ENCODE results near the gene MAP2K3.
"Not testable (repeated sequence)": the region's sequence is repeated elsewhere in the genome, so short reads cannot be mapped to it uniquely, and the experiment has no call there.

MAP2K3 gene

GRCh38 chr17:21310061-21310765, 25.7 kb downstream of the MAP2K3 start:
- DNase-seq (ENCODE audit: low spot score): not testable (repeated sequence)

DNA sequence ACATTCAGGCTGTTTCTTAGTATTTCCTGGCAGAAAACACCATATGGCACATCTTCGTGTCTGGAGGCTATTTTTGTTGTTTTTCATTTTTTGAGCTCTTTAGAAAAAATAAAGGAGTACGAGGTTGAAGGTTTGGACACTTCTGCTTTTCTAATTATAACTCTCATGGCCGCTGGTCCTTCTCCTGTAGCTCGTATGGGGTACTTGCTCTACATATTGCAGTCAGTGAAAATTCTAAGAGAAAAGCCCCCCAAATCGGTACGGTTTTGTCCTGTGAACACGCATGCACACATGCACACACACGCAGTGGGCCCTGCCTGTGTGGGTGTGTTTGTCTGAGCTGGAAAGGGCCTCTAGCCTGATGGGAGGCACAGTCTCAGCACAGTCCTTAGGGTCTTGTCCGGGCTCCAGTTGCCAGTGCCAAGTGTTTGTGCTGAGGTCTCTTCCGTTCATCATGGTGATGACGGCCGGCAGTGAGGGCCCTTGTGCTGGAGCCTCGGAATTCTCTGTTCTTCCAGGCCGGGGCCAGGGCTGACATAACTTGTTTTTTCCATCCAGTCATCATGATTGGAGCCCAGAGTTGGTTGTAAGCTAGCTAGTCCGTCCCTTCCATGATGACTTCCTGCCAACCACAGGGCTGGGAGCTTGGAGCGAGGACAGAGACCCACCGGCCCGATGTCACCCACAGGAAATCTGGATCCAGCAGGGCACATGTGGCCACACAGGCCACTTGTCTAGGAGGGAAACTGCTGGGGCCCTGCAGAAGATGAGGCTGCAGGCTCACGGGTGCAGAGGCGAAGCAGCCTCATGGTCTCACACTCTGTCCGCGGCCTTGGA, 26.5 kb downstream of the MAP2K3 start:
- not testable (repeated sequence) for DNase-seq (ENCODE audit: low spot score)

GRCh38 chr17:21313320-21313719, 28.8 kb downstream of the MAP2K3 start:
- DNase-seq (ENCODE audit: low spot score): no peak

GRCh38 chr17:21313761-21314160, 29.2 kb downstream of the MAP2K3 start:
- DNase-seq (ENCODE audit: low spot score): not testable (repeated sequence)

GRCh38 chr17:21314261-21314664, 29.8 kb downstream of the MAP2K3 start:
- DNase-seq (ENCODE audit: low spot score): not testable (repeated sequence)

DNA sequence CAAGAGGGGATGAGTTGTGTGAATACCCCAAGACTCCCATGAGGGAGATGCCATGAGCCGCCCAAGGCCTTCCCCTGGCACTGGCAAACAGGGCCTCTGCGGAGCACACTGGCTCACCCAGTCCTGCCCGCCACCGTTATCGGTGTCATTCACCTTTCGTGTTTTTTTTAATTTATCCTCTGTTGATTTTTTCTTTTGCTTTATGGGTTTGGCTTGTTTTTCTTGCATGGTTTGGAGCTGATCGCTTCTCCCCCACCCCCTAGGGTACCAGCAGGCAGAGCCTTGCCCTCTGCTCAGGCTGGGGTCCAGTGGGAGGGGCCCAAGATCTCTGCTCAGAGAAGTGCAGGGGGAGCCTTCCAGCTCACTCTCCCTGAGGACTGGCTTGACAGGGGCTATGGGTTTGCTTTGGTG, 30.2 kb downstream of the MAP2K3 start:
- DNase-seq (ENCODE audit: low spot score): not testable (repeated sequence)

- DNase-seq (ENCODE audit: low spot score): not testable (repeated sequence)
These were observed 30.9 kb downstream of the MAP2K3 start for GRCh38 chr17:21315246-21316000.

GRCh38 chr17:21316212-21316886, 31.8 kb downstream of the MAP2K3 start:
- not testable (repeated sequence) for DNase-seq (ENCODE audit: low spot score)

GRCh38 chr17:21316887-21317500, 32.5 kb downstream of the MAP2K3 start:
- not testable (repeated sequence) for DNase-seq (ENCODE audit: low spot score)

DNA sequence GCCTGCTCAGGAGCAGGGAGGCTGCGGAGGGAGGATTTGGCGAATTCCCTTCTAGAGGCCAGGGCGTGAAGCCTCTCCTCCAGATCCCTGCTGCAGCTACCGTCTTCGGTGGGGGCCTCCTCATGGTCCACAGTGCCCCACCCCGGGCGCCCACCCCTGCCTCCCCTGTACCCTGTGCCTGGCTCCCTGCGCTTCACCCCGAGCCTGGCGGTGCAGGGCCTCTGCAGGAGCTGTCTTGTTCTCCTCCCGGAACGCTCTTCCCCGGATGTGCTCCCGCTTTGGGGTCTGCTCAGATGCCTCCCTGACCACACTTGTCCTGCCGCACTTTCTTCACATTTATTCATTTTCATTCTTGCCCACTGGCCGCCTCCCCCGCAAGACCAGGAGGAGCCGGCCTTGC, 33.3 kb downstream of the MAP2K3 start:
- DNase-seq (ENCODE audit: low spot score): not testable (repeated sequence)

DNA sequence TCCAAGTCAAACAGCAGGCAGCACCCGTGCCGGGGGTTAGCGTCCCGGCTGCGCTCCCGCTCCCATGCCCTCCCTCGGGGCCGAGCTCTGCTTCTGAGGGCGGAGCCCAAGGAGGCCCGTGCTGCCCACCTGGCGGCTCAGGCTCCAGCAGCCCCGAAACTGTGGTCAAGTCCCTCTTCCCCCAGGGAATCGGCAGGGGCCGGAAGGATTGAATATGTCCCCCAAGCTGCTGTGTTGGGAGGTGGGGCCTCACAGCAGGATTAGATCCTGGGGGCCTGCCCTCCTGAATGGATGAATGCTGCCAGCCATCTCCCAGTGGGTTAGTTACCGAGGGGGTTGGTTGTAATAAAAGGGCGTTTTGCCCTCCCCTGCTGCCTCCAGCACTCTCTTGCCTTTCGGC, 33.9 kb downstream of the MAP2K3 start:
- no peak for DNase-seq (ENCODE audit: low spot score)

DNA sequence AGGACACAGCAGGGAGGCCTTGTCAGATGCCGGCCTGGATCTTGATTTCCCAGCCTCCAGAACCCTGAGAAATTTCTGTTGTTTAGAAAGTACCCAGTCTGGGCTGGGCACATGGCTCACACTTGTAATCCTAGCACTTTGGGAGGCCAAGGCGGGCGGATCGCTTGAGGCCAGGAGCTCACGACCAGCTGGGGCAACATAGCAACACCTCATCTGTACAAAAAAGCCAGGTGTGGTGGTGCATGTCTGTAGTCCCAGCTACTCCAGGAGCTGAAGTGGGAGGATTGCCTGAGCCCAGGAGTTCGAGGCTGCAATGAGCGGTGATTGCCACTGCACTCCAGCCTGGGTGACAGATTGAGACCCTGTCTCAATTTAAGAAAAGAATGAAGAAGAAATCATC, 34.3 kb downstream of the MAP2K3 start:
- not testable (repeated sequence) for DNase-seq (ENCODE audit: low spot score)

DNA sequence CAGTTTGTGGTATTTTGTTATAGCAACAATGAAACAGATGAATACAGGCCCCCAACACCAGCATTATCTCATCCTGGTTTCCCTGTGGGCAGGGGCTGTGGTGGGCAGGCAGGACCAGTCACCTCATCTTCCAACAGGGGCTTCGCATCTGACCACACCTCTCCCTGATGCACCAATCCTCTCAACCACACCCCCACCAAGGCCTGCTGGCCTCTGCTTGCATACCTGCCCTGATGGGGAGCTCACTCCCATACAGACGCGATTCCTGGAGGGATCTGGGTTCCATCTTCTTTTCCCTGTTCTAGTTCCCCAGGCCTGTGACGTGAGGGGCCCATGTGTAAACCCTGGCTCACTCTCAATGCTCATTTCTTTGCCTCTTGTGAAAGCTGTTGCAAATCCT, 34.7 kb downstream of the MAP2K3 start:
- DNase-seq (ENCODE audit: low spot score): not testable (repeated sequence)

GRCh38 chr17:21319686-21320375, 35.3 kb downstream of the MAP2K3 start:
- DNase-seq (ENCODE audit: low spot score): not testable (repeated sequence)

DNA sequence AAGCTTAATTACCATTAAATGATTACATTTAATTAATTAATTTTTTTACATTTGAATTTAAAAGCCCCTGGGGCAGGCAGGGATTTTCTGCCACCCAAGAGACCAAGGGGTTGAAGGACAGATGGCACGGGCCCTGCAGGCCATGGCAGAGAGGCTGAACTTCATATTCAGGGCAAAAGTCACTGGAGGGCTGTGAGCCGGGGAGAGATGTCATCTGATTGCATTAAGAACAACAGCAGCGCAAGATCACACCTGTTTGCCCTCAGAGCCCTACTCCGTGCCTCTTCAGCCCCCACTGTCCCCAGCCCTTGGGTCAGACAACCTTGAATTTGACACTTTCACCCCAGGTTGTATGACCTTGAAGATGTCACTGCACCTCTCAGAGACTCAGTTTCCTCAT, 35.9 kb downstream of the MAP2K3 start:
- not testable (repeated sequence) for DNase-seq (ENCODE audit: low spot score)

- DNase-seq (ENCODE audit: low spot score): not testable (repeated sequence)
These were observed 36.5 kb downstream of the MAP2K3 start for GRCh38 chr17:21321061-21321460.

- DNase-seq (ENCODE audit: low spot score): not testable (repeated sequence)
These were observed 37.3 kb downstream of the MAP2K3 start for GRCh38 chr17:21321744-21322191.

DNA sequence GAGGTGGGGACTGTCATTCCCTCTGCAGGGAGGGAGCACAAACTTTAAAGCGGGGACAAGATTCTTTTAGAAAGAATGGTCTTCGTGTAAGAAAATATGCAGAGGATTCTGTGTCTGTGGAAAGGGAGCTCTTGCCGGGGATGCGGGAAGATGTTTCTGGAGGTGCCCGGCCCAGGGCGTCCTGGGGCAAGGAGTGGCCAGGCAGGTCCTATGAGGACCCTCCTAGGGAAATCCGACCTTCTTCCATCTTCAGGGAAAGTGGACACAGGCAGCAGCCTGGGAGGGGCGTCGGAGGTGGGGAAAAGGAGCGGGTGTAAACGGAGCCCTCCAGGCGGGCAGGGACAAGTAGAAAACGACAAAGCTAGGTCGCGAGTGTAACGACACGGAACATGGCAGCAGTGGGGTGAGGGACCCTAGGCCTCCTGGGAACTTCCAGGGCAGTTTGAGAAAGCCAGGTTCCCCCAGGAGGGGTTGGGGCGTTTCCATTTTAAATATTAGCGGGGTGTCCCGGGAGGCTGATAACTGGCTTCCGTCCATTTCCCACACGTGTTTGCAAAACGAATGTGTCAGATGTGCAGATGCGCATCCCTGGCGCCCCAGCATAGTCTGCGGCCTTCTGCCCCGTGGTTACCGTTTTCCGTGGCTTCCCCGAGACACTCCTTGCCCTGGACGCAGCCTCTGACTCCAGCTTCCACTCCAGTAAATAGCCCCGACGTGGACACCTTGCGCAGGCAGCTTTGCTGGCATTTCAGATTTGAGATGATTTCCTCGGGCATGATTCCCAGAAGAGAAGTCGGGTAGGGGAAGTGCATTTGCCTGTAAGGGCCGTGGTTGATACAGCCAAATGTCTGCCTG, 39.0 kb downstream of the MAP2K3 start:
- not testable (repeated sequence) for DNase-seq (ENCODE audit: low spot score)

DNA sequence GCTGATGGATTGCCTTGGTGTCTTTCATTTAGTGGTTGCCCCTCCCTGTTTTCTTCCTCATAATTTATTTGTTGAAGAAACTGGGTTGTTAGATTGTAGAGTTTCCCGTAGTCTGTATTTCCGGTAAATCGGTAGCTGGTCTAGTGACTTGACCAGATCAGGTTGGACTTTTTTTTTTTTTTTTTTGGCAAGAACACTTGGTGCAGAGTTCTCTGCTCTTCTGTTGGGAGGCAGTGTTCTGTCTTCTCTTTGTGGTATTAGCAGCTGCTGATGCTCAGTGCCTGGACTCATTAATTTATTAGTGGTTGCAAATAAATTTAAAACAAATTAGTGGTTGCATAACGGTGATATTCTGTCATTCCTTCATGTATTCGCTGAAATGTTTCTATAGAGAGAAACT, 40.2 kb downstream of the MAP2K3 start:
- not testable (repeated sequence) for DNase-seq (ENCODE audit: low spot score)

DNA sequence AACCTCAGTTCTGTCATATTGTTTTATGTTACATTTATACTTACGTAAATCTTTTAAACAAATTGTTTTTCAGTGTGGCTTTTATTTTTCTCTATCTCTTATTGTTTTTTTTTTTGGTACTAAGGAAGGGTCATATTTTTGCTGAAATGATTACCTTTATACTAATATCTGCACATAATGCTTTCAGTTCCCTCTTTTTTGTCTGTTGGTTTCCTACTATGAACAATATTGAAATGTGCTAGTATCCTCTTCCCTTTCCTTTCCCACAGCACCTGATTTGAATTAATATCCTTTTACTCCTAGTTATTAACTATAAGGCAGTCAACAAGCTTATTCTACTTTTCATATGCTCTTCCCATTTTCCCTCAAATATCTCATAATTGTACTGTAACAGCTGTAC, 43.4 kb downstream of the MAP2K3 start:
- DNase-seq (ENCODE audit: low spot score): not testable (repeated sequence)

All from NAMALWA (cell line).